Neural crest cell (in vitro differentiated cells): Measurements from ENCODE around the gene ZNF717. TPM values are rescaled to one million over a fixed set of nuclear protein-coding genes. Genes with fewer than 3 reads are reported as not detected.

Experiments
- DNase-seq: peaks from one replicate; pipeline ENCODE4 v3.0.0; 2021; ENCODE audit warnings: low read depth, mixed read lengths, low spot score
- H3K27ac Mint-ChIP-seq: one replicate; pipeline ENCODE4 v1.8.0; 2021; ENCODE audit warnings: mild to moderate bottlenecking, mixed read lengths; ENCODE audit not compliant: unreplicated experiment
- H3K27me3 Mint-ChIP-seq: 2 replicates; pipeline ENCODE4 v1.8.0; 2021; ENCODE audit warnings: low read depth, mild to moderate bottlenecking, mixed read lengths
- H3K36me3 Mint-ChIP-seq: 2 replicates; pipeline ENCODE4 v1.8.0; 2021; ENCODE audit warnings: low read depth, mild to moderate bottlenecking, mixed read lengths
- H3K4me1 Mint-ChIP-seq: 2 replicates; pipeline ENCODE4 v1.8.0; 2021; ENCODE audit warnings: mixed read lengths
- H3K4me3 Mint-ChIP-seq: one replicate; pipeline ENCODE4 v1.8.0; 2021; ENCODE audit warnings: mild to moderate bottlenecking, mixed read lengths
- H3K9me3 Mint-ChIP-seq: 2 replicates; pipeline ENCODE4 v1.8.0; 2021; ENCODE audit warnings: mixed read lengths
- microRNA-seq: library from miRNA; unstranded; fragments of <30 nt; microRNA quantifications from one replicate; pipeline ENCODE4, GENCODE V29; 2020
- total RNA-seq: library from RNA; stranded (reverse); gene quantifications from 2 replicates; pipeline ENCODE4 v1.2.1, GENCODE V29; 2021
- TF ChIP-seq, protein P1 (sequence below): fragments of 200-600 bp; sonication (generic); conservative IDR thresholded peaks from 2 replicates; pipeline ENCODE4 v1.5.0; 2021; ENCODE audit warnings: antibody characterized with exemption, mild to moderate bottlenecking

Gene ZNF717
- total RNA-seq, 1 donor from 2014 or later: 11.2 TPM

- Mint-ChIP-seq H3K36me3 (peaks cover 15% of the 10 kb centered on the region), H3K4me1 (no peaks in the 10 kb centered on the region), H3K9me3 (peaks cover 19% of the 10 kb centered on the region), H3K4me3 (no peak overlapping the region), H3K27me3 (no peaks in the 10 kb centered on the region), H3K27ac (no peak overlapping the region)
- TF ChIP-seq, protein P1, sequence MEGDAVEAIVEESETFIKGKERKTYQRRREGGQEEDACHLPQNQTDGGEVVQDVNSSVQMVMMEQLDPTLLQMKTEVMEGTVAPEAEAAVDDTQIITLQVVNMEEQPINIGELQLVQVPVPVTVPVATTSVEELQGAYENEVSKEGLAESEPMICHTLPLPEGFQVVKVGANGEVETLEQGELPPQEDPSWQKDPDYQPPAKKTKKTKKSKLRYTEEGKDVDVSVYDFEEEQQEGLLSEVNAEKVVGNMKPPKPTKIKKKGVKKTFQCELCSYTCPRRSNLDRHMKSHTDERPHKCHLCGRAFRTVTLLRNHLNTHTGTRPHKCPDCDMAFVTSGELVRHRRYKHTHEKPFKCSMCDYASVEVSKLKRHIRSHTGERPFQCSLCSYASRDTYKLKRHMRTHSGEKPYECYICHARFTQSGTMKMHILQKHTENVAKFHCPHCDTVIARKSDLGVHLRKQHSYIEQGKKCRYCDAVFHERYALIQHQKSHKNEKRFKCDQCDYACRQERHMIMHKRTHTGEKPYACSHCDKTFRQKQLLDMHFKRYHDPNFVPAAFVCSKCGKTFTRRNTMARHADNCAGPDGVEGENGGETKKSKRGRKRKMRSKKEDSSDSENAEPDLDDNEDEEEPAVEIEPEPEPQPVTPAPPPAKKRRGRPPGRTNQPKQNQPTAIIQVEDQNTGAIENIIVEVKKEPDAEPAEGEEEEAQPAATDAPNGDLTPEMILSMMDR: no peak
- no peak for DNase-seq
Observed at GRCh38 chr3:75692061-75692460, 93.3 kb downstream of the ZNF717 start.

DNA sequence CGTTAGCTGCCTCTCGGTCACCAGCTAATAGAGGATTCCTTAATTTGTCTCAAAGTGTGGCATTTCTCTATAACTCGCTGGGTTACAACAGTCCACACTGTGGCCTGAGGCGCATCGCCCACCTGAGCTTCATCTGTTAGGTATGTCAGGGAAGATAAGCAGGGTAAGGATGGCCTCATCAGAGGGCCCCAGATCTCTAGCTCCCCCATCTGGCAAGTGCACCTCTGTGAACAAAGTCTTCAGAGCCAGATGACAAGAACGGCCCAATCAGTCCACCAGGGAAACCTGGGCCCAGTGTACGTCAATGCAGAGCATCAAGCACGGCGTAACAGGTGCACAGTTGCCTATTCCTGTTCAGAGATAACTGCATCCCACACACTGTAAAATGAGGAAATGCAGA, 98.0 kb downstream of the ZNF717 start:
- Mint-ChIP-seq H3K27me3 (no peaks in the 10 kb centered on the region), H3K36me3 (peaks cover 5% of the 10 kb centered on the region), H3K27ac (no peak overlapping the region), H3K4me1 (no peaks in the 10 kb centered on the region), H3K4me3 (no peak overlapping the region), H3K9me3 (peaks cover 11% of the 10 kb centered on the region)
- no peak for DNase-seq
- TF ChIP-seq, protein P1: no peak

Small RNA genes lying within 50 kb of the gene (microRNA-seq; reads per million reads assigned to microRNA genes)
- gene MIR4273: not detected

Other genes with a start within 250 kb of the ZNF717 start
- not detected in 2 replicates for gene FRG2C, start 121.2 kb downstream of the ZNF717 start, total RNA-seq